ENCODE data around the gene RAB36.

The RAB36 gene

GRCh38 chr22:23144932-23145877 is at the start of gene RAB36:
Gene RAB36 (plus strand): TSS chr22:23145477. CDS start chr22:23146617, 1,140 bp downstream.
- peak; percentile 67 for DNase-seq

- no peak for DNase-seq
These were observed 49.4 kb upstream of the RAB36 start for GRCh38 chr22:23095733-23096342.

GRCh38 chr22:23097412-23098229 is 47.7 kb upstream of the RAB36 start:
- no peak for DNase-seq

- DNase-seq, result no peak
These were observed 47.0 kb upstream of the RAB36 start for GRCh38 chr22:23098230-23098705.

GRCh38 chr22:23098718-23099530 is 46.4 kb upstream of the RAB36 start:
- no peak for DNase-seq

- no peak for DNase-seq
These were observed 45.8 kb upstream of the RAB36 start for GRCh38 chr22:23099531-23099804.

- no peak for DNase-seq
These were observed 45.0 kb upstream of the RAB36 start for GRCh38 chr22:23100124-23100801.

- no peak for DNase-seq
These were observed 43.8 kb upstream of the RAB36 start for GRCh38 chr22:23101524-23101923.

- DNase-seq, result no peak
These were observed 43.1 kb upstream of the RAB36 start for GRCh38 chr22:23102002-23102655.

- DNase-seq, result no peak
These were observed 42.5 kb upstream of the RAB36 start for GRCh38 chr22:23102776-23103175.

GRCh38 chr22:23103199-23103954 is 41.9 kb upstream of the RAB36 start:
- no peak for DNase-seq

- no peak for DNase-seq
These were observed 40.9 kb upstream of the RAB36 start for GRCh38 chr22:23104187-23104971.

- DNase-seq, result no peak
These were observed 40.0 kb upstream of the RAB36 start for GRCh38 chr22:23105304-23105703.

GRCh38 chr22:23105919-23106318 is 39.4 kb upstream of the RAB36 start:
- DNase-seq, result no peak

- no peak for DNase-seq
These were observed 38.9 kb upstream of the RAB36 start for GRCh38 chr22:23106344-23106743.

GRCh38 chr22:23106906-23107367 is 38.3 kb upstream of the RAB36 start:
- no peak for DNase-seq

GRCh38 chr22:23107487-23108248 is 37.6 kb upstream of the RAB36 start:
- DNase-seq, result no peak

GRCh38 chr22:23108249-23109078 is 36.8 kb upstream of the RAB36 start:
- DNase-seq, result no peak

Data from stimulated activated CD4-positive, alpha-beta T cell treated with anti-CD3 and anti-CD28 coated beads, Interleukin-12 subunit alpha, Interleukin-12 subunit beta, amount 100 ng/mL, for 4 hours (primary cell).